ENCODE results near the gene PDZRN4.

GRCh38 chr12:41453409-41453808, 265.3 kb downstream of the PDZRN4 start:
- TF ChIP-seq, protein P1, sequence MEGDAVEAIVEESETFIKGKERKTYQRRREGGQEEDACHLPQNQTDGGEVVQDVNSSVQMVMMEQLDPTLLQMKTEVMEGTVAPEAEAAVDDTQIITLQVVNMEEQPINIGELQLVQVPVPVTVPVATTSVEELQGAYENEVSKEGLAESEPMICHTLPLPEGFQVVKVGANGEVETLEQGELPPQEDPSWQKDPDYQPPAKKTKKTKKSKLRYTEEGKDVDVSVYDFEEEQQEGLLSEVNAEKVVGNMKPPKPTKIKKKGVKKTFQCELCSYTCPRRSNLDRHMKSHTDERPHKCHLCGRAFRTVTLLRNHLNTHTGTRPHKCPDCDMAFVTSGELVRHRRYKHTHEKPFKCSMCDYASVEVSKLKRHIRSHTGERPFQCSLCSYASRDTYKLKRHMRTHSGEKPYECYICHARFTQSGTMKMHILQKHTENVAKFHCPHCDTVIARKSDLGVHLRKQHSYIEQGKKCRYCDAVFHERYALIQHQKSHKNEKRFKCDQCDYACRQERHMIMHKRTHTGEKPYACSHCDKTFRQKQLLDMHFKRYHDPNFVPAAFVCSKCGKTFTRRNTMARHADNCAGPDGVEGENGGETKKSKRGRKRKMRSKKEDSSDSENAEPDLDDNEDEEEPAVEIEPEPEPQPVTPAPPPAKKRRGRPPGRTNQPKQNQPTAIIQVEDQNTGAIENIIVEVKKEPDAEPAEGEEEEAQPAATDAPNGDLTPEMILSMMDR (IDR thresholded peaks at IDR 0.05 in 8 of 11, conservative IDR thresholded peaks at IDR 0.05 in 3 of 11), result no peak
- TF ChIP-seq POLR2A (IDR thresholded peaks at IDR 0.05) (no peak), POLR2AphosphoS5 (IDR thresholded peaks at IDR 0.05) (no peak)

Measured in spleen (tissue), 7 donors.